Panc1 (cell line): ENCODE data around the gene EIF3F. TPM values are rescaled to one million over a fixed set of nuclear protein-coding genes. Genes with fewer than 3 reads are reported as not detected.

Source experiments
- ATAC-seq: fragments of 200-7000 bp; cut with Tn5 transposase; 2 replicates; pipeline ENCODE4 v1.9.1; 2020; ENCODE audit warnings: mild to moderate bottlenecking, moderate library complexity
- BruUV-seq: library from RNA; stranded (reverse); fragments of 400-500 nt; replicated peaks from 2 replicates; lab custom pipeline; 2021; lab: Mats Ljungman, UMichigan
- CTCF ChIA-PET: fragments of 300-600 bp; sonication (Branson Sonifier 250); formaldehyde crosslinking; loops from one replicate; lab custom pipeline; 2022; ENCODE audit warnings: antibody characterized with exemption; lab: Charles Lee
- POLR2A ChIA-PET: fragments of 300-600 bp; sonication (Branson Sonifier 250); formaldehyde crosslinking; loops from one replicate; lab custom pipeline; 2022; ENCODE audit warnings: antibody characterized with exemption; lab: Charles Lee
- DNase-seq: peaks from one replicate; pipeline ENCODE4 v3.0.0-alpha.2; 2010; ENCODE audit warnings: low read depth, low spot score
- H3K27ac ChIP-seq: 2 replicates; pipeline ENCODE4 v1.5.1; 2011; ENCODE audit warnings: mild to moderate bottlenecking, low read length, inconsistent platforms
- H3K27me3 ChIP-seq: fragments of 200-500 bp; sonication (Bioruptor generic); 2 replicates; pipeline ENCODE4 v1.6.0; 2014; ENCODE audit warnings: low read length, inconsistent platforms; ENCODE audit not compliant: control insufficient read depth, insufficient read depth
- H3K36me3 ChIP-seq: fragments of 200-500 bp; sonication (Bioruptor generic); 2 replicates; pipeline ENCODE4 v1.5.1; 2014; ENCODE audit warnings: inconsistent platforms, mild to moderate bottlenecking, low read length, moderate library complexity; ENCODE audit not compliant: control insufficient read depth, insufficient read depth
- H3K4me1 ChIP-seq: 2 replicates; pipeline ENCODE4 v1.5.1; 2011; ENCODE audit warnings: inconsistent platforms, mild to moderate bottlenecking, low read length, moderate library complexity; ENCODE audit not compliant: control insufficient read depth, insufficient read depth
- H3K4me3 ChIP-seq, 2 experiments: 2 replicates each; pipeline ENCODE4 v1.5.1; 2011 to 2012; ENCODE audit warnings: low read depth in 2 of 2, low read length in 2 of 2, mild to moderate bottlenecking in 2 of 2, inconsistent platforms in 1 of 2, moderate library complexity in 1 of 2
- H3K9me3 ChIP-seq: fragments of 200-500 bp; sonication (Bioruptor generic); 2 replicates; pipeline ENCODE4 v1.5.1; 2014; ENCODE audit warnings: low read depth, mild to moderate bottlenecking, inconsistent platforms, low read length, moderate library complexity; ENCODE audit not compliant: control insufficient read depth, insufficient read depth
- CTCF ChIP-seq: fragments of 450-650 bp; IDR thresholded peaks from 2 replicates; pipeline ENCODE4 v1.5.1; 2017; ENCODE audit warnings: mild to moderate bottlenecking
- POLR2AphosphoS5 ChIP-seq: IDR thresholded peaks from 2 replicates; pipeline ENCODE4 v1.6.1; 2012; ENCODE audit warnings: mild to moderate bottlenecking, low read depth, low read length, moderate library complexity
- REST ChIP-seq, 2 experiments: IDR thresholded peaks; 2 replicates each; pipeline ENCODE4 v1.6.1; 2011 to 2012; ENCODE audit warnings: low read depth in 2 of 2, control low read depth in 1 of 2, low read length in 1 of 2, mild to moderate bottlenecking in 1 of 2, moderate library complexity in 1 of 2; ENCODE audit not compliant: insufficient read depth in 1 of 2
- SIN3A ChIP-seq: IDR thresholded peaks from 2 replicates; pipeline ENCODE4 v1.6.1; 2012; ENCODE audit warnings: low read depth, mild to moderate bottlenecking, low read length, moderate library complexity, borderline replicate concordance; ENCODE audit not compliant: insufficient read depth
- TCF7L2 ChIP-seq: IDR thresholded peaks from 2 replicates; pipeline ENCODE4 v1.6.1; 2011; ENCODE audit warnings: mild to moderate bottlenecking, low read depth, low read length, inconsistent platforms
- in situ Hi-C: cut with HindIII; loops from 2 replicates; pipeline ENCODE4 v1.10.0; 2016; ENCODE audit warnings: low sequenced_read_pairs, low pct_unique_long_range_greater_than_20kb
- intact Hi-C: fragments of 100-400 bp; cut with micrococcal nuclease; formaldehyde crosslinking; loops from one replicate; pipeline ENCODE4 v1.10.0; 2022; ENCODE audit not compliant: unreplicated experiment
- total RNA-seq: library from RNA; stranded (reverse); gene quantifications from one replicate; pipeline ENCODE4 v1.2.1, GENCODE V29; 2021; ENCODE audit not compliant: unreplicated experiment

EIF3F gene
- total RNA-seq, 1 experiment from 2014 or later, result 387 TPM

- Histone ChIP-seq H3K9me3 (no peaks in the 10 kb centered on the region), H3K27me3 (no peaks in the 10 kb centered on the region), H3K4me3 (no peak overlapping the region), H3K4me1 (no peaks in the 10 kb centered on the region), H3K27ac (no peak overlapping the region), H3K36me3 (no peaks in the 10 kb centered on the region)
- TF ChIP-seq CTCF, result no peak
- no peak for TF ChIP-seq SIN3A
- TF ChIP-seq TCF7L2, result no peak
- no peak for TF ChIP-seq REST (IDR thresholded peaks at IDR 0.05; ENCODE audit: insufficient read depth in 1 of 2, low read depth in 2 of 2, low read length in 1 of 2)
- TF ChIP-seq POLR2AphosphoS5, result no peak
- BruUV-seq, result no TSS peak
- DNase-seq (no peak), ATAC-seq (no peak)
- ChIA-PET POLR2A (no interaction called here), CTCF (no interaction called here)
- in situ Hi-C loops (no loop called here), intact Hi-C loops (no loop called here)
Observed at GRCh38 chr11:7967097-7967496, 20.0 kb upstream of the EIF3F start.

GRCh38 chr11:7967826-7968225 is 19.3 kb upstream of the EIF3F start:
- no peak for DNase-seq
- ChIA-PET POLR2A (no interaction called here), CTCF (interaction anchor here (1.8 kb wide), 1 partner anchor 19 kb away, joined by 4 read pairs; the partner anchor contains the start of gene EIF3F)
- Histone ChIP-seq H3K4me3 (no peak overlapping the region), H3K4me1 (no peaks in the 10 kb centered on the region), H3K27me3 (no peaks in the 10 kb centered on the region), H3K27ac (no peak overlapping the region), H3K36me3 (no peaks in the 10 kb centered on the region), H3K9me3 (no peaks in the 10 kb centered on the region)
- TF ChIP-seq TCF7L2, result no peak
- intact Hi-C loops, result no loop called here
- ATAC-seq, result no peak
- in situ Hi-C loops, result no loop called here
- no TSS peak for BruUV-seq

- TF ChIP-seq CTCF, result no peak
- no peak for TF ChIP-seq POLR2AphosphoS5
- no peak for TF ChIP-seq TCF7L2
- TF ChIP-seq REST (IDR thresholded peaks at IDR 0.05; ENCODE audit: insufficient read depth in 1 of 2, low read depth in 2 of 2, low read length in 1 of 2), result no peak
- no peak for TF ChIP-seq SIN3A
- ChIA-PET CTCF (interaction anchor here (1.8 kb wide), 1 partner anchor 18 kb away, joined by 4 read pairs; the partner anchor contains the start of gene EIF3F), POLR2A (no interaction called here)
- BruUV-seq, result no TSS peak
- intact Hi-C loops, result no loop called here
- ATAC-seq, result no peak
- in situ Hi-C loops, result no loop called here
- no peak overlapping the region for H3K4me3 ChIP-seq
- no peaks in the 10 kb centered on the region for H3K4me1 ChIP-seq
- no peak overlapping the region for H3K27ac ChIP-seq
- no peaks in the 10 kb centered on the region for H3K36me3 ChIP-seq
- H3K27me3 ChIP-seq, result no peaks in the 10 kb centered on the region
- DNase-seq, result no peak
- H3K9me3 ChIP-seq, result no peaks in the 10 kb centered on the region
Observed at GRCh38 chr11:7968686-7969085, 18.5 kb upstream of the EIF3F start.
